HG03565 (cell line): Measurements from ENCODE around the gene RAB3IP.
"Not testable (repeated sequence)": the region's sequence is repeated elsewhere in the genome, so short reads cannot be mapped to it uniquely, and the experiment has no call there.

ENCODE experiments used
- ATAC-seq: cut with Tn5 transposase; IDR thresholded peaks from one replicate; pipeline ENCODE4 v1.9.1; 2021; ENCODE audit warnings: mild to moderate bottlenecking, moderate library complexity; ENCODE audit not compliant: unreplicated experiment

RAB3IP gene

DNA sequence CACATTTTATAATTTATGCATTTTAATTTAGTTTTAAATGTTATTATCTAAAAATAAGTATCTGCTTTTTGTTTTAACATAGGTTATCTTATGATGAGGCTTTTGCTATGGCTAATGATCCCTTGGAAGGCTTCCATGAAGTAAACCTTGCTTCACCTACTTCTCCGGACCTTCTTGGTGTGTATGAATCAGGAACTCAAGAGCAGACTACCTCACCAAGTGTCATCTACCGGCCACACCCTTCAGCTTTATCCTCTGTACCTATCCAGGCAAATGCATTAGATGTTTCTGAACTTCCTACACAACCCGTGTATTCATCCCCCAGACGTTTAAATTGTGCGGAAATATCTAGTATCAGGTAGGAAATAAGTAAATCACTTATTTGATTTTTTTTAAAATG is 16.6 kb downstream of the RAB3IP start:
- ATAC-seq = no peak

- ATAC-seq = no peak
Measured at GRCh38 chr12:69756088-69756755, 17.6 kb downstream of the RAB3IP start.

- ATAC-seq = no peak
Measured at GRCh38 chr12:69758105-69758504, 19.4 kb downstream of the RAB3IP start.

DNA sequence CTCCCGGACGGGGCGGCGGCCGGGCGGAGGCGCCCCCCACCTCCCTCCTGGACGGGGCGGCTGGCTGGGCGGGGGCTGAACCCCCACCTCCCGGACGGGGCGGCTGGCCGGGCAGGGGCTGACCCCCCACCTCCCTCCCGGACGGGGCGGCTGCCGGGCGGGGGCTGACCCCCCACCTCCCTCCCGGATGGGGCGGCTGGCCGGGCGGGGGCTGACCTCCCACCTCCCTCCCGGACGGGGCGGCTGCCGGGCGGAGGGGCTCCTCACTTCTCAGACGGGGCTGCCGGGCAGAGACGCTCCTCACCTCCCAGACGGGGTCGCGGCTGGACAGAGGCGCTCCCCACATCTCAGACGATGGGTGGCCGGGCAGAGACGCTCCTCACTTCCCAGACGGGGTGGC is 20.9 kb downstream of the RAB3IP start:
- not testable (repeated sequence) for ATAC-seq

DNA sequence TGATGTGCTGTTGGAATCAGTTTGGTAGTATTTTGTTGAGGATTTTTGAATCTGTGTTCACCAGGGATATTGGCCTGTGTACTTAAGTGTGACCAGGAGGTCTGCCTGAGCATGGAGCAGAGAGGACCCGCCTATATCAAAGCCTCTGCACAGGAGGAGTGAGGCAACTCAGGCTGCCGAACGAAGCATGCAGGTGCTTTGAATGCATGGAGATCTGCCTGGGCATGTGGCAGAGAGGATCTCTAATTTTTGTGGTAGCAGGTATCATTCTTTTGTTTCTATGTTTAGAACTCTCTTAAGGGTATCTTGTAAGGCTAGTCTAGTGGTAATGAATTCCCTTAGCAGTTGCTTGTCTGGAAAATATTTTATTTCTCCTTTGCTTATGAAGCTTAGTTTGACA is 26.9 kb downstream of the RAB3IP start:
- ATAC-seq = no peak

- no peak for ATAC-seq
Measured at GRCh38 chr12:69766260-69766659, 27.6 kb downstream of the RAB3IP start.

DNA sequence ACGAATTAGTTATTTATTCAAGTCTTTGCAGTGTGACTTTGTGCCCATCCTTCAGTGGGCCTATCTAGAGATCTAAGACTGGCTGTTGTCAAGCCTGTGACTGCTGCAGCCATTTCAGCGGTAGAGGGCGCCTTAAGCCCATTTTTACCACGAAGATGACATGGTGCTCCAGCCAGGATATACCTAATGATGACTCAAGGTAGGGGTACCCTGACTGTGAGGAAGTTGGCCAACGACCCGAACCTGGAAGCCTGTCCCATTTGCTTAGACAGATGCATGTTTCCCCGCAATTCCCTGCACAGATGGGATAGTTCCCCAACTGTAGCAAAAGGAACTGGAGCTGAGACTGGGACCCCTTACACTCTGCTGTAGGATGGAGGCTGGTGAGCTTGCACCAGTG is 41.3 kb downstream of the RAB3IP start:
- ATAC-seq = no peak

DNA sequence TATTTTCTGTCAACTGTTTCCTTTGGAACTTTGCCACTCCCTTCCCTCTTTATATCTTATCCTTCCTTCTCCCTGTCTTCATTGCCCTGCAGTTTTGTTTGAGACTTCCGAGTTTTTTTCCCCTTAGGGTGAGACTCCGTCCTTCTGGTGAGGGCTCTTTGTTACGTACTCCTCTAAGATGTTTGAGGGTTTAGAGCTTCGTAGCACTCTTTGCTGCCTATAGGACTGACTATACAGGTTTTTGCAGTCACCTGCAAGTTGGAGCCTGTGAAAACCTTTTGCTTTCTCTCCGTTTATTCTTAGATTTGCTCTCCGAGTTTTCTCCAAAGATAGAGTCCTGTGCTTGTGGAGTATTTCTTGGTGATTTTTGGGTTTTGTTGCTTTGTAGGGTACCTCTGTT is 44.7 kb downstream of the RAB3IP start:
- no peak for ATAC-seq

- ATAC-seq = no peak
Measured at GRCh38 chr12:69789351-69789750, 50.7 kb downstream of the RAB3IP start.

GRCh38 chr12:69792533-69792932 is 53.9 kb downstream of the RAB3IP start:
- no peak for ATAC-seq

DNA sequence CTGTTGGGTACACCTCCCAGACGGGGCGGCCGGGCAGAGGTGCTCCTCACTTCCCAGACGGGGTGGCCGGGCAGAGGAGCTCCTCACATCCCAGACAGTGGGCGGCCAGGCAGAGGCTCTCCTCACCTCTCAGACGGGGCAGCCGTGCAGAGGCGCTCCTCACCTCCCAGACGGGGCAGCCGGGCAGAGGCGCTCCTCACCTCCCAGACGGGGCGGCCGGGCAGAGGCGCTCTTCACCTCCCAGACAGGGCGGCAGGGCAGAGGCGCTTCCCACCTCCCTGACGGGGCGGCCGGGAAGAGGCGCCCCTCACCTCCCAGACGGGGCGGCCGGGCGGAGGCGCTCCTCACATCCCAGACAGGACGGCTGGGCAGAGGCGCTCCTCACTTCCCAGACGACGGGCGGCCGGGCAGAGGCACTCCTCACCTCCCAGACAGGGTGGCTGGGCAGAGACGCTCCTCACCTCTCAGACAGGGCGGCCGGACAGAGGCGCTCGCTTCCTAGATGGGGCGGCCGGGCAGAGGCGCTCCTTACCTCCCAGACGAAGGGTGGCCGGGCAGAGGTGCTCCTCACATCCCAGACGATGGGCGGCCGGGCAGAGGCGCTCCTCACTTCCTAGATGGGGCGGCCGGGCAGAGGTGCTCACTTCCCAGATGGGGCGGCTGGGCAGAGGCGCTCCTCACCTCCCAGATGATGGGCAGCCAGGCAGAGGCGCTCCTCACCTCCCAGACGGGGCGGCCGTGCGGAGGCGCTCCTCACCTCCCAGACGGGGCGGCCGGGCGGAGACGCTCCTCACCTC is 68.6 kb downstream of the RAB3IP start:
- ATAC-seq = not testable (repeated sequence)

DNA sequence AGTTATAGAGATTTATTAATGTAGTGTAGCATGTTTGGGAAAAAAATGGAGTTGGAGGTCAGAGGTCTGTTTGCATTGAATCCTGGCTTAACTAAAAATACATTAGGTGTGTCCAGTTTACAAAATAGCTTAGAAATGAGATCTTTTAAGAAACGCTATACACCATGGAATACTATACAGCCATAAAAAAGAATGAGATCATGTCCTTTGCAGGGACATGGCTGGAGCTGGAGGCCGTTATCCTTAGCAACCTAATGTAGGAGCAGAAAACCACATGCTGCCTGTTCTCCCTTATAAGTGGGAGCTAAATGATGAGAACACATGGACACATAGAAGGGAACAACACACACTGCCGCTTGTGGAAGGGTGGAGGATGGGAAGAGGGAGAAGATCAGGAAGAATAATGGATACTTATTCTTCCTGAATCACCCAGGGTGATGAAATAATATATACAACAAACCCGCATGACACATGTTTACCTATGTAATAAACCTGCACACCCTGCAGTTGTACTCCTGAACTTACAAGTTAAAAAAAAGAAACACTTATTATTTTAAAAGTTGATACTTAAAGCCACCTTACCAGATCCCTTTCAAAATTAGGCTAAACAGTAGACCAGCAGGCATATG is 72.3 kb downstream of the RAB3IP start:
- no peak for ATAC-seq

GRCh38 chr12:69816082-69816481 is 77.4 kb downstream of the RAB3IP start:
- ATAC-seq = peak; percentile 73

DNA sequence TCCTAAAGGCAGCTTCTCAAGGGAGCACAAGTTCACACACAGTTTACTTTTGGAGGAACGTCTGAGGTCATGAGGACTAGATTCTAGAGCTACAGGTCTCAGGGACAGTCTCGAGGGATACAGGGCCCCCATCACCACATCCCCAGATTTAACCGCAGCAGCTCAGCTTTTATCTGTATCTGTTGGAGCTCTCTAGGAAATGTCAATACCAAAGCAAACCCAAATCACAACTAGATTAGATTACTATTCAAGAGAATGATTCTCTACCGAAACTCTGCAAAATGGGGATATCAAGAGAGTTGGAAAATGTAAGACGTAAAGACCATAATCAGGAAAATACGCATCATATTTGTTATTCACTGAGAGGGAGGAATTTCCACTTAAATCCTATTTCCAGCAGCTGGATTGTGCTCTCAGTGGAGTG is 82.4 kb downstream of the RAB3IP start:
- ATAC-seq = no peak

GRCh38 chr12:69821456-69822159 is 82.9 kb downstream of the RAB3IP start:
- no peak for ATAC-seq

DNA sequence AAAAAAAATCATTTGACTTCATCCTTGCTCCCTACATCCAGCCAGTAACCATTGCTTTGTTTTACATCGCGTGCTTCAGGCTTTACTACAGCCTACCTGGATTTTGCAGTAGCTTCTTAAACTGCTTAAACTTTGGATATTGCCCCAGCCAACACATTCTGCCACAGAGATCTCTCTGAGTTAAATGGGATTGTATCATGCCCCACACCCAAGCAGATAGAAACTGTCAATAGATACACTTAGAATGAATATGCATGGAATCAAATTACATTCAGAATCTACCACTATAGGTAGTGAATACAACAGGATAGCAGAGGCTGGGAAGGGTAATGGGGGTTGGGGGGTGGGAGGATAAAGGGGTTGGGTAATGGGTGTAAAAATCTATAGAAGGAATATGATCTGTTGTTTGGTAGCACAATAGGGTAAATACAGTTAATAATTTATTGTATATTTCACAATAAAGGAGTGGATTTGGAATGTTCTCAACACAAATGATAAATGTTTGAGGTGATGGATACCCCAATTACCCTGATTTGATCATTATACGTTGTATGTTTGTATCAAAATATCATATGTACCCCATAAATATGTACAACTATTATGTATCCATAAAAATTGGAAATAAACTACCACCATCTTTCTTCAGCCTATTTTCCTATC is 83.7 kb downstream of the RAB3IP start:
- ATAC-seq = no peak

DNA sequence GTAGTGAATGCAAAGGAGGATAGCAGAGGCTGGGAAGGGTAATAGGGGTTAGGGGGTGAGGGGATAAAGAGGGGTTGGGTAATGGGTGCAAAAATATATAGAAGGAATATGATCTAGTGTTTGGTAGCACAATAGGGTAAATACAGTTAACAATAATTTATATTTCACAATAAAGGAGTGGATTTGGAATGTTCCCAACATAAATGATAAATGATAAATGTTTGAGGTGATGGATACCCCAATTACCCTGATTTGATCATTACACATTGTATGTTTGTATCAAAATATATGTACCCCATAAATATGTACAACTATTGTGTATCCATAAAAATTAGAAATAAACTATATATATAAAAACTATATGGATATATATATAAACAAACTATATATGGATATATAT is 85.4 kb downstream of the RAB3IP start:
- ATAC-seq = no peak

DNA sequence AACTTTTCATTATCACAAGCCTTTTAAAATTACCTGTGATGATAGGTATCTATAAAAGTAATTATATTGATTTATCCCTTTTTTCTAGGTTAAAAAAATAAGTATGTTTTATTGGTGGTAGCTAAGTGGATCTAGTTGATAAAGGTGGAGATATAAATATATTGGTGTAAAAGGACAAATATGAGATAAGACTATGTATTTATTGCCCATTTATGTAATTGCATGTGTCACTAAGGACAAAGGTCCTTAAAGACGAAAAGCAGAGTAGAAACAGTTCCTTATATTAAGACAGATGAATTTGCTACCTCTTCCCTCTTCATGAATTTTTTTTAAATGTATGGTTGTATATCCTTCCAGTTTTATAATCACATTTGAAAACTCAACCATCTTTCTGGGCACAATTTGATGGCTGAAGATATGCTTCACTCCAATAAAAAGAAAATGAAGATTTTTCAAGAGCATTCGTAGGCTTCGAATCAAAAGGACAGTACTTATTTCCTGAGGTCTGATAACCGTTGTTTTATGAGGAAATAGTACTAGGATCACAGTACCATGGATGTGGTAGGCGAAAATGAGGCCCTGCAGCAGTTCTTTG is 86.4 kb downstream of the RAB3IP start, which contains the start of gene MYRFL:
Gene MYRFL, plus strand, starts transcription at position 262 of the 595 bp plus-strand sequence. Its CDS starts 291 bp downstream, at position 553.
- no peak for ATAC-seq

DNA sequence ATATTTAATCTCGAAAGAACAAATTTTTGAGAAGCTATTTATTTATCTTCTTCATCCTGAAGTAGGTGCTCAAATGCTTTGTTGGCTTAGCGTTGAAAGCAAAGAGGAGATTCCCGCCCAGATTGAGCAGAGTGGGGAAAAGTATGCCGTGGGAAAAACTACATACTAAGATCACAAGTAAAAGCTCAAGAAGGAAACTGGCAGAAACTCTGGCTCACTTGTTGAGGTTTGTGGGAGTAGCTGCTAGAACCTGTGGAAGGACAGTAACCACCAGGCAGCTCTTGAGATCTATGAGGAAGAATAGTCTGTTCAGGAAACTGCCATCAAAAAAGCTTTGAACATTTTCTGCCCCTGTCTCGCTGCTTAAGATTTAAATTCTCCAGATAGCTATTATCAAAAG is 90.2 kb downstream of the RAB3IP start:
- no peak for ATAC-seq

DNA sequence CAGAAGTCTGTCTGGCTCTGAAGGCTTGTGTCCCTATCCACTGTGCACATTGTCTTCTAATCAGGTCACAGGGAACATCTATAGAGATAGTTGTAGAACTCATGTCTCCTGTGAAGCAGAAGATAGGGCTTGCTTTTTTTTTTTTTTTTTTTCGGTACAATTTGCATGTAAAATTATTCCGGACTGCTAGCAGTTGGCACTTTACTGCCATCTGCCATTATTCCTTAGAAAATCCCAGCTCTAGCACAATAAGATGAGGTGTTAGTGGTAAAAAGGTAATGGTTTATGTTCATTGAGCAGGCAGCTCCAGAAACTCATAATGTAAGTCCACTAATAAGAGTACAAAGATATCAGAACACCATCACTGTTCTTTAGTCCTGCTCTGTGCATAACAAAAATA is 95.0 kb downstream of the RAB3IP start:
- no peak for ATAC-seq
